PFSK-1 (cell line): Measurements from ENCODE around the gene CADM2.

Source experiments
- POLR2AphosphoS5 ChIP-seq: IDR thresholded peaks from 2 replicates; pipeline ENCODE4 v1.6.1; 2012; ENCODE audit warnings: low read depth, mild to moderate bottlenecking, control low read depth, low read length, moderate library complexity
- SIN3A ChIP-seq: IDR thresholded peaks from 2 replicates; pipeline ENCODE4 v1.6.1; 2012; ENCODE audit warnings: mild to moderate bottlenecking, low read length, moderate library complexity, borderline replicate concordance; ENCODE audit not compliant: insufficient read depth
- TAF1 ChIP-seq: IDR thresholded peaks from 2 replicates; pipeline ENCODE4 v1.6.1; 2012; ENCODE audit warnings: low read length, control low read depth, borderline replicate concordance; ENCODE audit not compliant: insufficient read depth
- TF ChIP-seq, protein P1 (sequence below), 2 experiments: IDR thresholded peaks; 2 replicates each; pipeline versions ENCODE4 v1.6.1 to v1.8.0; 2011 to 2012; ENCODE audit warnings: low read depth in 2 of 2, low read length in 2 of 2, control low read depth in 1 of 2, inconsistent platforms in 1 of 2, mild to moderate bottlenecking in 1 of 2, moderate library complexity in 1 of 2; ENCODE audit not compliant: insufficient read depth in 1 of 2

- no peak for TF ChIP-seq TAF1
- TF ChIP-seq SIN3A = no peak
- TF ChIP-seq POLR2AphosphoS5 = no peak
- TF ChIP-seq, protein P1, sequence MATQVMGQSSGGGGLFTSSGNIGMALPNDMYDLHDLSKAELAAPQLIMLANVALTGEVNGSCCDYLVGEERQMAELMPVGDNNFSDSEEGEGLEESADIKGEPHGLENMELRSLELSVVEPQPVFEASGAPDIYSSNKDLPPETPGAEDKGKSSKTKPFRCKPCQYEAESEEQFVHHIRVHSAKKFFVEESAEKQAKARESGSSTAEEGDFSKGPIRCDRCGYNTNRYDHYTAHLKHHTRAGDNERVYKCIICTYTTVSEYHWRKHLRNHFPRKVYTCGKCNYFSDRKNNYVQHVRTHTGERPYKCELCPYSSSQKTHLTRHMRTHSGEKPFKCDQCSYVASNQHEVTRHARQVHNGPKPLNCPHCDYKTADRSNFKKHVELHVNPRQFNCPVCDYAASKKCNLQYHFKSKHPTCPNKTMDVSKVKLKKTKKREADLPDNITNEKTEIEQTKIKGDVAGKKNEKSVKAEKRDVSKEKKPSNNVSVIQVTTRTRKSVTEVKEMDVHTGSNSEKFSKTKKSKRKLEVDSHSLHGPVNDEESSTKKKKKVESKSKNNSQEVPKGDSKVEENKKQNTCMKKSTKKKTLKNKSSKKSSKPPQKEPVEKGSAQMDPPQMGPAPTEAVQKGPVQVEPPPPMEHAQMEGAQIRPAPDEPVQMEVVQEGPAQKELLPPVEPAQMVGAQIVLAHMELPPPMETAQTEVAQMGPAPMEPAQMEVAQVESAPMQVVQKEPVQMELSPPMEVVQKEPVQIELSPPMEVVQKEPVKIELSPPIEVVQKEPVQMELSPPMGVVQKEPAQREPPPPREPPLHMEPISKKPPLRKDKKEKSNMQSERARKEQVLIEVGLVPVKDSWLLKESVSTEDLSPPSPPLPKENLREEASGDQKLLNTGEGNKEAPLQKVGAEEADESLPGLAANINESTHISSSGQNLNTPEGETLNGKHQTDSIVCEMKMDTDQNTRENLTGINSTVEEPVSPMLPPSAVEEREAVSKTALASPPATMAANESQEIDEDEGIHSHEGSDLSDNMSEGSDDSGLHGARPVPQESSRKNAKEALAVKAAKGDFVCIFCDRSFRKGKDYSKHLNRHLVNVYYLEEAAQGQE (IDR thresholded peaks at IDR 0.05; ENCODE audit: insufficient read depth in 1 of 2, low read depth in 2 of 2, low read length in 2 of 2) = no peak
Observed at GRCh38 chr3:85481411-85482212, 522.8 kb downstream of the CADM2 start.
